ENCODE measurements around the gene AURKB.
"Not testable (repeated sequence)": the region's sequence is repeated elsewhere in the genome, so short reads cannot be mapped to it uniquely, and the experiment has no call there.

AURKB gene

GRCh38 chr17:8187517-8188262 lies 22.7 kb downstream of the AURKB start:
- peak; percentile 99 for DNase-seq (ENCODE audit: low spot score)

GRCh38 chr17:8186787-8187516 lies 23.4 kb downstream of the AURKB start:
- DNase-seq (ENCODE audit: low spot score): peak; percentile 91

- no peak for DNase-seq (ENCODE audit: low spot score)
Measured at GRCh38 chr17:8186446-8186786, 24.0 kb downstream of the AURKB start.

GRCh38 chr17:8185582-8186445 lies 24.6 kb downstream of the AURKB start:
- DNase-seq (ENCODE audit: low spot score): peak; percentile 76

- DNase-seq (ENCODE audit: low spot score): no peak
Measured at GRCh38 chr17:8176998-8177731, 33.2 kb downstream of the AURKB start.

GRCh38 chr17:8176197-8176940 lies 34.0 kb downstream of the AURKB start, which contains the start of gene TMEM107:
TSS of gene TMEM107 (minus strand) at chr17:8176380. CDS start at chr17:8176286, 94 bp downstream.
- peak; percentile 89 for DNase-seq (ENCODE audit: low spot score)

- peak; percentile 54 for DNase-seq (ENCODE audit: low spot score)
Measured at GRCh38 chr17:8175795-8176196, 34.6 kb downstream of the AURKB start.

- no peak for DNase-seq (ENCODE audit: low spot score)
Measured at GRCh38 chr17:8173871-8174322, 36.5 kb downstream of the AURKB start.

GRCh38 chr17:8173056-8173870 lies 37.1 kb downstream of the AURKB start:
- peak; percentile 99 for DNase-seq (ENCODE audit: low spot score)

- DNase-seq (ENCODE audit: low spot score): not testable (repeated sequence)
Measured at GRCh38 chr17:8170186-8170585, 40.2 kb downstream of the AURKB start.

- no peak for DNase-seq (ENCODE audit: low spot score)
Measured at GRCh38 chr17:8167526-8167925, 42.8 kb downstream of the AURKB start.

- no peak for DNase-seq (ENCODE audit: low spot score)
Measured at GRCh38 chr17:8166731-8167130, 43.6 kb downstream of the AURKB start.

- no peak for DNase-seq (ENCODE audit: low spot score)
Measured at GRCh38 chr17:8164815-8165131, 45.6 kb downstream of the AURKB start.

GRCh38 chr17:8163978-8164814 lies 46.2 kb downstream of the AURKB start:
- no peak for DNase-seq (ENCODE audit: low spot score)

- no peak for DNase-seq (ENCODE audit: low spot score)
Measured at GRCh38 chr17:8162997-8163977, 47.1 kb downstream of the AURKB start.

GRCh38 chr17:8162233-8162996 lies 48.0 kb downstream of the AURKB start, which contains the start of gene VAMP2:
TSS of gene VAMP2 (minus strand) at chr17:8162948. CDS start at chr17:8162879, 69 bp downstream.
- DNase-seq (ENCODE audit: low spot score): peak; percentile 79
